ENCODE measurements around the gene EEF1G. TPM values are rescaled to one million over a fixed set of nuclear protein-coding genes. Genes with fewer than 3 reads are reported as not detected.

EEF1G gene
- total and polyA plus RNA-seq, 9 of the 15 experiments (the other 6 are each of a cell fraction or from before 2014, with no cell fraction given) = 985 to 2,349 (median 2,035) TPM

- TF ChIP-seq BHLHE40 (IDR thresholded peaks at IDR 0.05; ENCODE audit: low read length) (no peak), XRCC4 (IDR thresholded peaks at IDR 0.05; ENCODE audit: extremely low read depth, insufficient read depth, insufficient read length) (no peak), CREB5 (CRISPR knock-in tag; IDR thresholded peaks at IDR 0.05) (no peak), CREB3L1 (IDR thresholded peaks at IDR 0.05; ENCODE audit: borderline replicate concordance, low read depth) (no peak), AFF4 (CRISPR knock-in tag; IDR thresholded peaks at IDR 0.05) (peak; percentile 87; the same call in 1 of the 2 replicates), NELFE (IDR thresholded peaks at IDR 0.05; ENCODE audit: insufficient read depth, insufficient read length) (no peak), FOXP4 (CRISPR knock-in tag; IDR thresholded peaks at IDR 0.05; ENCODE audit: borderline replicate concordance) (no peak), U2AF2 (optimal IDR thresholded peaks at IDR 0.05; ENCODE audit: low read depth, low read length) (no peak), PHF20 (IDR thresholded peaks at IDR 0.05; ENCODE audit: partially characterized antibody) (peak; percentile 36), POLR2H (tag; IDR thresholded peaks at IDR 0.05; ENCODE audit: low read depth) (no peak; the same call in 1 of the 2 replicates), ETV5 (CRISPR knock-in tag; IDR thresholded peaks at IDR 0.05; ENCODE audit: low read depth) (peak; percentile 63; the same call in 1 of the 2 replicates), DDX20 (tag; IDR thresholded peaks at IDR 0.05; ENCODE audit: low read depth) (no peak), CTCFL (IDR thresholded peaks at IDR 0.05; ENCODE audit: borderline replicate concordance, insufficient read depth, low read depth, low read length, poor library complexity, severe bottlenecking) (no peak), KLF1 (tag; IDR thresholded peaks at IDR 0.05) (no peak)
These were observed 27.9 kb upstream of the EEF1G start, which contains the start of gene MTA2 (continued) for GRCh38 chr11:62601372-62602140.

All from K562 (cell line).